Forelimb muscle (tissue), 1 donor: Measurements from ENCODE around the gene MOB2. TPM values are rescaled to one million over a fixed set of nuclear protein-coding genes. Genes with fewer than 3 reads are reported as not detected.

Experiments used
- DNase-seq: peaks from one replicate; pipeline ENCODE4 v3.0.0-alpha.2; 2013; ENCODE audit warnings: low read depth
- polyA plus RNA-seq: library from polyadenylated mRNA; unstranded; fragments of 120-200 nt; gene quantifications from one replicate; pipeline ENCODE4 v1.2.1, GENCODE V29; 2013; ENCODE audit not compliant: insufficient read length

MOB2 gene
- polyA plus RNA-seq, 1 donor: 22.7 TPM

GRCh38 chr11:1504138-1504537 lies 17.6 kb upstream of the MOB2 start:
- DNase-seq: no peak

- no peak for DNase-seq
Measured at GRCh38 chr11:1503708-1504104, 17.1 kb upstream of the MOB2 start.

DNA sequence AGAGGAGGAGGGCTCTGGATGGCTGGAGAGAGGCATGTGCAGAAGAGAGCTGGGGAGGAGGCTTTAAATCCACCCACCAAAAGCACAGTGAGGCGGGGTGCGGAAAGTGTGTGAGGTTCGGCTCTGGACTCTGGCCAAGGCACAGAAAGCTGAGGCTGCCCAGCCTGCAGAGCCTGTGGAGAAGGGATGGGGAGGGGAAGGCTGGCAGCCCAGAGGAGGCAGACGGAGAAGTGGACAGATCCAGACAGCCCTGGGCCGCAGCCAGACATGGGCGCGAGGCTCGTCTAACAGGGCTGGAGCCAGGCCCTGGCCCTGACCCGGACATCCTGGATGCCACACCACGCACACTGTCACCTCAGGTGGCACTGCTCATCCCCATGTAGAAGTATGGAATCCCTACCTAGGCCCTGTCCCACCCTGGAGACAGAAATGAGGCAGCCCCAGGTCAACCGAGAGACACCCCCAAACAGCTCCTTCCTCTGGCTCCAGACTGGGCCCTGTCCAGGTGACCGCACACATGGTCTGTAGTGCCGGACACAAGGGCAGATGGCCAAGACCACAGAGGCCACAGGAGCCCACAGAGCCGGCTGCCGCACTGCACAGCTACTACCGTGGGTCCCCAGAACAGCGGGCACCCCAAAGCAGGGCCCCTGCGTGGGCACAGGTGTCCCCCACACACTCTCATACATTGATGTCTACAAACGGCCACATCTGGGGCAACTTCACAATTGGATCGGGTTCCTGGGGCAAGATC lies 16.6 kb upstream of the MOB2 start:
- no peak for DNase-seq

- DNase-seq: no peak
Measured at GRCh38 chr11:1502168-1502953, 15.8 kb upstream of the MOB2 start.

- DNase-seq: no peak
Measured at GRCh38 chr11:1501421-1502167, 15.0 kb upstream of the MOB2 start.

DNA sequence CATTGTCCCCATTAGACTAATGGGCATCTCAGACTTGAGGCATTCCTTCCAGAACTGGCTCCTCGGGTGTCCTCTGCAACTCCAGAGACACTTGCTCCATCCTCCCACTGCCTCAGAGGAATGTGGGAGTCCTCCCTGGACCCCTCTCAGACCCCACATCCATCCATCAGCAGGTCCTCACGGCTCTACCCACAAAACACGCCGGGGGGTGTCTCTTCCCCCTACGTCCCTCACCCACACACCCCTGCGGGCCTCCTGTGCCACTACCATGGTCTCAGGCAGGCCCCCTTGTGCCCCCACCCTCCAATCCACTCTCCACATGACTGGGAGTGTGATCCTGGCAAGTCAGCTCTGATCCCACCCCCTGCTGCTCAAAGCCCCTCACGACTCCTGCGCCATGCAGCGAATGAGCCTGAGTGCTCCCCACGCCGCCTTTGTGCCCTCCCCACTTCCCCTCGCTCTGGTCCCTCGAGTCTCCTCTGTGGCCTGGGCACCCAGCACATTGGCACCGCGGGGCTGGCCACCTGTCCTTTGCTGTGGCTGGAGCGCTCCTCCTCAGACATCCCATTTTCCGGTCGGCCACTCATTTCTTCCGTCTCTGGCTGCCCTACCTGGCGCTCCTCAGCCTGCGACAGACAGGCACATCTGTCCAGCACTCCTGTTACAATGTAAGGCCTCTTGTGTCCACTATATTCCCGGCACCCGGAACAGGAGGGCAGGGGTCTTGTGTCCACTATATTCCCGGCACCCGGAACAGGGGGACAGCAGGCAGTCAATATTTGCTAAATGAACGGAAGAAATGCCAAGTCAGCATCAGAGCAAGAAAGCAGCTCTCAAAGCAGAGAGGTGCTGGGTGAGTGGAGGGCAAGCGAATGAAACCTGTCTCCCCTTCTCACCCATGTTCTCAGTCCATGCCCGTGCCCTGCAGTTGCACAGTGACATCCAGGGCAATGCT lies 14.2 kb upstream of the MOB2 start:
- DNase-seq: no peak

DNA sequence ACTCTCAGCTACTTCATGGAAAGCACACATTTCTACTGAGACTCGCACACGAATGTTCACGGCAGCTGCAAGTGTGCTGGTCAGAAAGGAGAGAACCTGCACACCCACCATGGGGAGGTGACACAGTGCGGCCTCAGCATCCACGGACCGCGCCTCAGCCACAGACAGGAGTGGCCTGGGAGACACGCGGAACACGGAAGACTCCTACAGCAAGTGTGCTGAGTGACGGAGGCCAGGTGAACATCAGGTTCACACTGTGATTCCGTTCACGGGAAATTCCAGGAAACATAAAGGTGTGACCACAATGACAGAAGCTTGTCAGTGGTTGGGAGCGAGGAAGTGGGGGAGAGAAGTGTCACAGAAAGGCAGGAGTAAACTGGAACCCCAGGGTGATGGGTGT lies 13.3 kb upstream of the MOB2 start:
- no peak for DNase-seq

DNA sequence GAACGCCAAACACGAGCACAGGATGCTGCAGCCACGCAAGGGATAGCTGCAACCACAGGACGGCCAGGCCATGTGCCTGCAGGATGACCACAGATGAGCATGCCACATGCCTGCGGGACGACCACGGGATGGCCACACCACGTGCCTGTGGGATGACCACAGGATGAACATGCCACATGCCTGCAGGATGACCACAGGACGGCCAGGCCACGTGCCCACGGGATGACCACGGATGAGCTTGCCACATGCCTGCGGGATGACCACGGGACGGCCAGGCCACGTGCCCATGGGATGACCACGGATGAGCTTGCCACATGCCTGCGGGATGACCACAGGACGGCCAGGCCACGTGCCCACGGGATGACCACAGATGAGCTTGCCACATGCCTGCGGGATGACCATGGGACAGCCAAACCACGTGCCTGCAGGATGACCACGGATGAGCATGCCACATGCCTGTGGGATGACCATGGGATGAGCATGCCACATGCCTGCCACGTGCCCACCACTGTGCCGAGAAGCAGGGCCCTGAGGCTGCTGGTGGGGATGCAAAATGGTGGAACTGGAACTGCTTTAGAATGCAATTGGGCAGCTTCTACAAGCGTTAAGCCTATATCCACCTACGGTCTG lies 12.8 kb upstream of the MOB2 start:
- no peak for DNase-seq

DNA sequence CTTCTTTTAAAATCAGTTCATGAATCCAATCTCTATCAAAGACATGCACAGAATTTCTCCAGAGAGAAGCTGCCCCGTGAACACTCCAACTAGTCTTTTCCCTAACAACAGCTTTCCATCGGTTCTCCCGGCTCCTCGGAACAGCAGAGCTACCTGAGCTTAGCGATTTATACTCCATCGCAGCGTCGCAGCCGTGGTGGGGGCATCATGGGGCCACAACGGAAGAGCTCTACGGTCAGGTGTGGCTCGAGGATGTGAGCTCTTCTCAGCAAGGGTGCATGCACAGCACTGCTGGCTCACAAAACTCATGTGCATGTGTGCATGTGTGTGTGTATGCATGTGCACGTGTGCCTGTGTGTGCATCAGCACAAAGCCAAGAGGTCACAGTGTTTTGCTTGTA lies 11.7 kb upstream of the MOB2 start:
- DNase-seq: no peak

- no peak for DNase-seq
Measured at GRCh38 chr11:1497600-1497999, 11.0 kb upstream of the MOB2 start.

DNA sequence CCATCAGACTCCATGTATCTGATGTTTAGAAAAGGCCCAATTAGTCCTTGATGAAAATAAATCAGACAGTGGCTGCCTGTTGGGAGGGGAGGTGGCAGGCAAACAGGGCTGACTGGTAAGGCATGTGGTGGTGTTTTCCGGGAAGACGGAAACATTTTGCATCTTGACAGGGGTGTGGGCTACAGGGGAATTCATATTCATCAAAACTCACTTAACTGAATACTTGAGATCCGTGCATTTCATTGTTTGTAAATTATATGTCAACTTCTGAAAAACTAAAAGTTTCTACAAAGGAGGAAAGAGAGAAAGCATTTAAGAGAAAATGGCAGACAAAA lies 10.1 kb upstream of the MOB2 start:
- no peak for DNase-seq

DNA sequence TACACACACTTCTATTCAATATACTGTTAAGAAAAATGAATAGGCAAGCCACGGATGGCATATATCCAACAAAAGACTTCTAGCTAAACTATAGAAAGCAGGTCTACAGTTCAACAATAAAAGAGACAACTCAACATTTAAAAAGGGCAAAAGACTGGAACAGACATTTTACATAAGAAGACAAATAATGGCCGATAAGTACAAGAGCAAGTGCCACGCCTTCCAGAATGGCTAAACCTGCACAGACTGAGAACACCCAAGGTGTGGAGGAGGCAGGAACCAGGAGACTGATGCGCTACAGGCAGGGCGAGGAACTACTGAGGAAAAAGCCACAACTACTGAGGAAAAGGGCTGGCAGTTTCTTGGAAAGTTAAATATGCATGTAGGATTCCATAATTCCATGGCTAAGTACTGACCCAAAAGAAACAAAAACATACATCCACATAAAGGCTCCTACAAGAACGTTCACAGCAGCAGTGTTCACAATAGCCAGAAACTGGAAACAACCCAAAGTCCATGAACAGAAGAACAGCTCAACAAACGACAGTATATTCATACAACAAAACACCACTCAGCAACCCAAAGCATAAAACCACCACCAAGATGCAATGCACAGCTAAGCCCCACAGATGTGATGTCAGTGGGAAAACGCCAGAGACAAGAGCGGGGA lies 9.6 kb upstream of the MOB2 start:
- DNase-seq: no peak

DNA sequence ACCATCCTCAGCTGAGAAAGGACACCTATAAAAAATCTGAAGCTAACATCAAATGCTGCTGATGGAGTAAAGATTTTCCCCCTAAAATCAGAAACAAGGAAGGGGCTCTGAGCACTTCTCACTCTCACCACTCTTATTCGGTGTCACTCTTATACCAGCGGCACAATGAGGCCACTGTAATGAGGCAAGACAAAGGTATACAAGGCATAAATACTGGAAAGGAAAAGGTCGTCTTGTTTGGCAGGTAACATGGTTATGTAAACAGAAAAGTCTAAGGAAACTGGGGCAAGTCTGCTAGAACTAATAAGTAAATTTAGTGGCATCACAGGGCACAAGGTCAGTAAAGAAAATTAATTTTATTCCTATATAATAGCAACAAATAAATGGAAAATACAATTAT lies 8.1 kb upstream of the MOB2 start:
- DNase-seq: no peak

- DNase-seq: no peak
Measured at GRCh38 chr11:1493650-1494244, 7.2 kb upstream of the MOB2 start.

DNA sequence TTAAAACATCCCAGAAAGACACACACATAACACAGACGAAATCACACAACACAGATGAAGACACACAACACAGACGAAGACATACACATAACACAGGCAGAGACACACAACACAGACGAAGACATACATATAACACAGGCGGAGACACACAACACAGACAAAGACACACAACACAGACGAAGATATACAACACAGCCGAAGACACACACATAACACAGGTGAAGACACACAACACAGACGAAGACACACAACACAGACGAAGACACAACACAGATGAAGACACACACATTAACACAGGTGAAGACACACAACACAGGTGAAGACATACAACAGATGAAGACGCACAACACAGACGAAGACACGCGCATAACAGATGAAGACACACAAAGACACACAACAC lies 4.8 kb upstream of the MOB2 start:
- DNase-seq: no peak

GRCh38 chr11:1490651-1491050 lies 4.1 kb upstream of the MOB2 start:
- no peak for DNase-seq

GRCh38 chr11:1488575-1489180 lies 2.1 kb upstream of the MOB2 start:
- DNase-seq: no peak

GRCh38 chr11:1487851-1488574 lies 1.4 kb upstream of the MOB2 start:
- no peak for DNase-seq
